Mesenchymal stem cell (in vitro differentiated cells and primary cell): ENCODE measurements around the gene KRTAP10-12.

Source experiments
- DNase-seq: peaks from one replicate; pipeline ENCODE4 v3.0.0-alpha.2; 2013
- H2AFZ ChIP-seq: one replicate; pipeline ENCODE4 v1.6.1; 2013; ENCODE audit warnings: low read depth, mild to moderate bottlenecking, control low read depth, inconsistent platforms, low read length, moderate library complexity
- H2AK5ac ChIP-seq: 2 replicates; pipeline ENCODE4 v1.6.1; 2013; ENCODE audit warnings: low read length, moderate library complexity, mild to moderate bottlenecking, inconsistent platforms; ENCODE audit not compliant: severe bottlenecking
- H2BK120ac ChIP-seq: one replicate; pipeline ENCODE4 v1.6.1; 2013; ENCODE audit warnings: low read depth, mild to moderate bottlenecking, inconsistent platforms, low read length, moderate library complexity
- H2BK12ac ChIP-seq, 2 experiments: one replicate each; pipeline ENCODE4 v1.6.1; 2013; ENCODE audit warnings: inconsistent platforms in 2 of 2, low read length in 2 of 2, mild to moderate bottlenecking in 2 of 2, moderate library complexity in 2 of 2, control low read depth in 1 of 2
- H2BK15ac ChIP-seq: one replicate; pipeline ENCODE4 v1.6.1; 2013; ENCODE audit warnings: mild to moderate bottlenecking, low read depth, inconsistent platforms; ENCODE audit not compliant: poor library complexity, severe bottlenecking
- H2BK5ac ChIP-seq: 2 replicates; pipeline ENCODE4 v1.6.1; 2013; ENCODE audit warnings: low read depth, mild to moderate bottlenecking, low read length, control low read depth, inconsistent platforms; ENCODE audit not compliant: poor library complexity, severe bottlenecking
- H3K14ac ChIP-seq, 2 experiments: one replicate each; pipeline ENCODE4 v1.6.1; 2013; ENCODE audit warnings: inconsistent platforms in 2 of 2, low read length in 2 of 2, control low read depth in 1 of 2, mild to moderate bottlenecking in 1 of 2, moderate library complexity in 1 of 2
- H3K18ac ChIP-seq, 2 experiments: one replicate each; pipeline ENCODE4 v1.6.1; 2013; ENCODE audit warnings: inconsistent platforms in 2 of 2, low read length in 2 of 2, control low read depth in 1 of 2, low read depth in 1 of 2, mild to moderate bottlenecking in 1 of 2
- H3K23ac ChIP-seq, 2 experiments: one replicate each; pipeline ENCODE4 v1.6.1; 2013; ENCODE audit warnings: inconsistent platforms in 2 of 2, low read length in 2 of 2, mild to moderate bottlenecking in 2 of 2, moderate library complexity in 2 of 2, control low read depth in 1 of 2
- H3K27ac ChIP-seq: 2 replicates; pipeline ENCODE4 v1.5.1; 2013; ENCODE audit warnings: mild to moderate bottlenecking, moderate library complexity, low read length, control low read depth, inconsistent platforms; ENCODE audit not compliant: poor library complexity, severe bottlenecking
- H3K27me3 ChIP-seq, 2 experiments: 2 replicates each; pipeline versions ENCODE4 v1.6.1 to v1.7.0; 2013; ENCODE audit warnings: low read length in 2 of 2, mild to moderate bottlenecking in 2 of 2, moderate library complexity in 2 of 2, control low read depth in 1 of 2, inconsistent platforms in 1 of 2; ENCODE audit not compliant: control insufficient read depth in 1 of 2, insufficient read depth in 1 of 2
- H3K36me3 ChIP-seq, 2 experiments: 2 replicates each; pipeline versions ENCODE4 v1.6.1 to v1.7.0; 2013; ENCODE audit warnings: low read length in 2 of 2, control low read depth in 1 of 2, inconsistent platforms in 1 of 2, low read depth in 1 of 2, mild to moderate bottlenecking in 1 of 2; ENCODE audit not compliant: insufficient read depth in 2 of 2, control insufficient read depth in 1 of 2
- H3K4ac ChIP-seq, 2 experiments: one replicate each; pipeline ENCODE4 v1.6.1; 2013; ENCODE audit warnings: inconsistent platforms in 2 of 2, low read length in 2 of 2, mild to moderate bottlenecking in 2 of 2, moderate library complexity in 2 of 2, control low read depth in 1 of 2, low read depth in 1 of 2
- H3K4me1 ChIP-seq: 2 replicates; pipeline ENCODE4 v1.6.1; 2013; ENCODE audit warnings: low read depth, low read length, control low read depth; ENCODE audit not compliant: control insufficient read depth, insufficient read depth
- H3K4me2 ChIP-seq: 2 replicates; pipeline ENCODE4 v1.6.1; 2013; ENCODE audit warnings: low read length, mild to moderate bottlenecking, inconsistent platforms; ENCODE audit not compliant: poor library complexity, severe bottlenecking
- H3K4me3 ChIP-seq, 2 experiments: 2 replicates each; pipeline versions ENCODE4 v1.5.1 to v1.7.0; 2013; ENCODE audit warnings: low read length in 2 of 2, mild to moderate bottlenecking in 2 of 2, control low read depth in 1 of 2, low read depth in 1 of 2; ENCODE audit not compliant: insufficient read depth in 1 of 2
- H3K79me1 ChIP-seq: replicated peaks from 2 replicates; pipeline ENCODE4 v1.6.1; 2013; ENCODE audit warnings: mild to moderate bottlenecking, control low read depth, low read length, inconsistent platforms; ENCODE audit not compliant: poor library complexity, severe bottlenecking
- H3K9ac ChIP-seq: 2 replicates; pipeline ENCODE4 v1.7.0; 2013; ENCODE audit warnings: mild to moderate bottlenecking, low read length, moderate library complexity
- H3K9me3 ChIP-seq: 2 replicates; pipeline ENCODE4 v1.7.0; 2013; ENCODE audit warnings: mild to moderate bottlenecking, low read length; ENCODE audit not compliant: control insufficient read depth
- H4K8ac ChIP-seq: one replicate; pipeline ENCODE4 v1.6.1; 2013; ENCODE audit warnings: inconsistent platforms, mild to moderate bottlenecking, low read length, moderate library complexity
- H4K91ac ChIP-seq: one replicate; pipeline ENCODE4 v1.6.1; 2013; ENCODE audit warnings: mild to moderate bottlenecking, low read length, inconsistent platforms
- WGBS: methylation state at CpG from one replicate; pipeline ENCODE4 v1.1.7; 2013; ENCODE audit warnings: mixed read lengths; 5-methylcytosine and 5-hydroxymethylcytosine counted together

The KRTAP10-12 gene

DNA sequence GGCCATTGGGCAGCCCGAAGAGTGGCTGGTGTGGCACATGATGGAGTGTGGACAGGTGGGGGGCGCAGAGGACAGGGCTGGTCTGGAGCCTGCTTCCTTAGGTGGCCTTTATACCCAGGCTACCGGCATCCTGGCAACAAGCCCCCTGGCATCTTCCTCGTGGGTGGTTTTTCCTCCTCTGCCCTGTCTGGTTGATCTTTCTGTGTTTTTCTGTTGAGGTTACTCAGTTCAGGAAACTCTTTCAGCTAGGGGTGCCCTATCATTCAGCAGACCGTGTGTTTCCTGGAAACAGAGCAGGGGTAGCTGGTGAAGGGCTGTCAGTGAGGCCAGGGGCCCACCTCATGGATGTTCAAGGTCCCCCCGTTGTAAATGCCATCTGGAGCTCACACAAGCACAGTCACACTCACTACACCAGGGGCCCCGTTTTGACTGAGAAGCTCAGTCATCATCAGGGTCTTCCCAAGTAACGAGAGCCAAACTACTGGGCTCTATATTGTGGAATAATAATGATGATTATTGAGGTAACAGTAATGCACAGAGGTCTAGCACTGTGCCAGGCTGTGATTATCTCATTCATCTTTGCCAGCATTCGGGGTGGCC, 42.3 kb upstream of the KRTAP10-12 start, which contains the start of gene KRTAP12-4:
Gene KRTAP12-4 (minus strand): TSS at position 84 of the 600 bp plus-strand sequence. CDS start 45 bp downstream, at position 39.
- Histone ChIP-seq H2BK5ac (no peak within 1 kb of the TSS), H2BK12ac (no peak within 1 kb of the TSS), H3K9ac (no peak within 1 kb of the TSS), H3K36me3 (no peaks in the 10 kb centered on the region), H2BK120ac (no peak within 1 kb of the TSS), H4K91ac (no peak within 1 kb of the TSS), H3K4me3 (no peak within 1 kb of the TSS), H2BK15ac (no peak within 1 kb of the TSS), H3K4me1 (peaks cover 2% of the 10 kb centered on the region), H3K27ac (no peak within 1 kb of the TSS), H2AFZ (no peak within 1 kb of the TSS), H3K27me3 (no peaks in the 10 kb centered on the region), H3K79me1 (no peaks in the 10 kb centered on the region), H4K8ac (no peak within 1 kb of the TSS), H3K9me3 (peaks cover 11% of the 10 kb centered on the region), H2AK5ac (no peak within 1 kb of the TSS), H3K4me2 (no peak within 1 kb of the TSS), H3K14ac (no peak within 1 kb of the TSS), H3K4ac (no peak within 1 kb of the TSS), H3K18ac (no peak within 1 kb of the TSS), H3K23ac (no peak within 1 kb of the TSS)
- DNase-seq = no peak
- WGBS = 68% methylated on average over 9 of the region's 9 CpGs

DNA sequence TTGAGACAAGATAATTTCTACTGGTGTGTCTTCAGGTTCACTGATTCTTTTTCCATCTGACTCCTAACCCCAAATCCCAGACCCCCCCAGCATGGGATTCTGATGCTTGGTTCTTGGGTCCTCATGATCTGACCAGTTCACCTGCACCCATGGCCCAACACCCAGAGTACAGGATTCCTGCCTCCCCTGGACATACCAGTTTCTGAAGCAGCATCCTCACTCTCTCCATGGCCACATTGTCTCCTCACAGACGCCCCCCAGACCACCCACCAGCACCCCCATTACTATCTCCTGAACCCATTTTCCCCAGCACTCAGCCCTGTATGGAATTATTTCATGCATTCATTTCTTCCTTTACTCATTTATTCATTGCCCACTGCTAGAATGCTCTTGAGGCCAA, 40.1 kb upstream of the KRTAP10-12 start:
- Histone ChIP-seq H3K36me3 (no peaks in the 10 kb centered on the region), H3K4me2 (no peak overlapping the region), H3K27ac (no peak overlapping the region), H2BK12ac (no peak overlapping the region), H2BK5ac (no peak overlapping the region), H3K4me3 (no peak overlapping the region), H3K9me3 (peaks cover 14% of the 10 kb centered on the region), H3K4ac (no peak overlapping the region), H2AK5ac (no peak overlapping the region), H3K4me1 (peaks cover 2% of the 10 kb centered on the region), H2BK15ac (no peak overlapping the region), H3K14ac (no peak overlapping the region), H3K27me3 (no peaks in the 10 kb centered on the region), H3K79me1 (no peaks in the 10 kb centered on the region), H2AFZ (no peak overlapping the region), H4K91ac (no peak overlapping the region), H3K23ac (no peak overlapping the region), H3K9ac (no peak overlapping the region), H2BK120ac (no peak overlapping the region), H4K8ac (no peak overlapping the region), H3K18ac (no peak overlapping the region)
- DNase-seq = no peak
- WGBS = 18% methylated on average over 1 of the region's 1 CpG

GRCh38 chr21:44657635-44658540, 39.1 kb upstream of the KRTAP10-12 start, which contains the start of gene KRTAP12-3:
Gene KRTAP12-3 (plus strand): TSS chr21:44657932. CDS start chr21:44657980, 48 bp downstream.
- peak; percentile 32 for DNase-seq
- WGBS = 71% methylated on average over 26 of the region's 26 CpGs
- no peak within 1 kb of the TSS for H2BK12ac ChIP-seq

DNA sequence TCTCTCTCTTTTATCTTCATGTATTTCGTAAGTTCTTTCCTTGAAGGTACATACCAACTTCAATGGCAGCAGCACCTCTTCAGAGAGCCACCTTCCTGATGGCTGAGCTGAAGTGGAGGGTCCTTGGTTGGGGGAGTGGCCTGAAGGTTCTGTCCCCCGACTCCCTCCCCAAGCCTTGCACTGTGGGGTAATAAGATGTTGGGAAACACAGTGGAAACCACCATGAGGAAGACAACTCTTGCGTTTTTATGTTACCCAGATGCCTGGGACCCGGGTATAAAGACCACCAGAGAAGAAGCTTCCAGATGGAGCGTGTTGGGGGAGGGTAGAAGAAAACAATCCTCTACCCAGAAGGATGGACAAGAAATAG, 38.4 kb upstream of the KRTAP10-12 start:
- WGBS = 78% methylated on average over 4 of the region's 5 CpGs
- Histone ChIP-seq H3K36me3 (no peaks in the 10 kb centered on the region), H3K9me3 (peaks cover 14% of the 10 kb centered on the region), H2BK15ac (no peak overlapping the region), H2BK12ac (no peak overlapping the region), H3K27ac (no peak overlapping the region), H3K27me3 (no peaks in the 10 kb centered on the region), H3K4ac (no peak overlapping the region), H4K8ac (no peak overlapping the region), H2BK5ac (no peak overlapping the region), H3K9ac (no peak overlapping the region), H2BK120ac (no peak overlapping the region), H4K91ac (no peak overlapping the region), H3K4me1 (peaks cover 2% of the 10 kb centered on the region), H3K23ac (no peak overlapping the region), H3K4me3 (no peak overlapping the region), H2AFZ (no peak overlapping the region), H3K18ac (no peak overlapping the region), H3K14ac (no peak overlapping the region), H2AK5ac (no peak overlapping the region), H3K4me2 (no peak overlapping the region), H3K79me1 (no peaks in the 10 kb centered on the region)
- no peak for DNase-seq

More at GRCh38 chr21:44657635-44658540, 39.1 kb upstream of the KRTAP10-12 start, which contains the start of gene KRTAP12-3:
- H3K9ac ChIP-seq = no peak within 1 kb of the TSS
- H3K4ac ChIP-seq = no peak within 1 kb of the TSS
- H3K23ac ChIP-seq = no peak within 1 kb of the TSS
- no peak within 1 kb of the TSS for H2BK15ac ChIP-seq
- H2BK120ac ChIP-seq = no peak within 1 kb of the TSS
- peak within 1 kb of the TSS; percentile 1 for H4K91ac ChIP-seq
- H4K8ac ChIP-seq = no peak within 1 kb of the TSS
- no peak within 1 kb of the TSS for H3K4me2 ChIP-seq
- H3K4me3 ChIP-seq = no peak within 1 kb of the TSS
- no peaks in the 10 kb centered on the region for H3K27me3 ChIP-seq
- H2AFZ ChIP-seq = no peak within 1 kb of the TSS
- no peaks in the 10 kb centered on the region for H3K79me1 ChIP-seq
- peaks cover 14% of the 10 kb centered on the region for H3K9me3 ChIP-seq
- H2BK5ac ChIP-seq = no peak within 1 kb of the TSS
- peaks cover 2% of the 10 kb centered on the region for H3K4me1 ChIP-seq
- H2AK5ac ChIP-seq = no peak within 1 kb of the TSS
- H3K18ac ChIP-seq = no peak within 1 kb of the TSS
- no peaks in the 10 kb centered on the region for H3K36me3 ChIP-seq
- H3K27ac ChIP-seq = no peak within 1 kb of the TSS
- H3K14ac ChIP-seq = no peak within 1 kb of the TSS
